ENCODE results near the gene CEACAM6. TPM values are rescaled to one million over a fixed set of nuclear protein-coding genes. Genes with fewer than 3 reads are reported as not detected.

The CEACAM6 gene
- total and polyA plus RNA-seq, 2 of the 13 experiments (the other 11 are each of a cell fraction or from before 2014, with no cell fraction given), result not detected

DNA sequence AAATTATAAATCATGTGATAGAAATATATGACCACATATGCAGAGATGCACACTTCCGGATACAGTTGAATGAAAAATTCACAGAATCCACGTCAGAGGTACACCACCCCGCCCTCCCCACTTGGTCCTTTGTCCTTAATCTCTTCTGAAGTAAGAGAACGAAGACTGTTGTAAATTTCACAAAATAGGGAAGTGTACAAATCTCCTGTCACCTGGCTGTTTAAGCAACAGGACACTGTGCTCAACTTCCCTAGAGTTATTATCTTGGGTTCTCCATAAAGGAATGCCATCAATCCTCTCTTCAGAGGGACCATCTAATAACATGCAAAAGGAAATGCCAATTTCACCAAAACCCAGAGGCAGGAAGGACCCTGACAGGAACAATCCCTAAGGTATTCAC is 10.5 kb upstream of the CEACAM6 start:
- in situ Hi-C loops (cut with HindIII; ENCODE audit: extremely low pct_ligation_motif_present, low pct_unique_long_range_greater_than_20kb), result no loop called here

DNA sequence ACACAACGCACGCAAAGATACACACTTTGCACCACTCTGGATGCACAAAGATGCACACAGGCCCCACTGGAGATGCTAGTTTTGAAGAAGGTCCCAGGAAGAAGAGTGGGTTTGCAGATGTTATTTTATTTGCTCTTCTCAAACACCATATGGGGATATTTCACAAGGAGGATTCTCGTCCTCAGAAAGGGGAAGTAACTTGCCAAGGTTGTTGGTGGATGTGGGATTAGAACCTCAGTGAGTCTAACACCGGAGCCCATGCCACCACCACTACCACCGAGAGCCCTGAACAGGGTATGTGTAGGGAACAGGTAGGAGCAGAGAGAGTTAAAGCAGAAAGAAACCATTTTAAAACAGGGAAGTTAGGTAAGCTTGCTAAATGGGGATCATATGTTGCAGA is 9.6 kb upstream of the CEACAM6 start:
- TF ChIP-seq SATB2 (CRISPR knock-in tag; IDR thresholded peaks at IDR 0.05) (no peak), RAD51 (IDR thresholded peaks at IDR 0.05; ENCODE audit: borderline replicate concordance) (no peak), TEAD3 (CRISPR knock-in tag; optimal IDR thresholded peaks at IDR 0.05; ENCODE audit: borderline replicate concordance) (no peak), PCBP1 (IDR thresholded peaks at IDR 0.05; ENCODE audit: borderline replicate concordance, low read depth, low read length) (no peak), IRX3 (CRISPR knock-in tag; IDR thresholded peaks at IDR 0.05; ENCODE audit: borderline replicate concordance, low read depth) (no peak), NFE2L1 (CRISPR knock-in tag; IDR thresholded peaks at IDR 0.05; ENCODE audit: borderline replicate concordance) (no peak), ZNF672 (CRISPR knock-in tag; IDR thresholded peaks at IDR 0.05) (no peak), ZNF556 (CRISPR knock-in tag; IDR thresholded peaks at IDR 0.05; ENCODE audit: borderline replicate concordance) (no peak), ZNF24 (IDR thresholded peaks at IDR 0.05) (no peak), ZNF749 (CRISPR knock-in tag; IDR thresholded peaks at IDR 0.05; ENCODE audit: borderline replicate concordance) (no peak), MYNN (CRISPR knock-in tag; IDR thresholded peaks at IDR 0.05; ENCODE audit: low read depth) (no peak), FLYWCH1 (CRISPR knock-in tag; IDR thresholded peaks at IDR 0.05) (no peak), HIVEP1 (CRISPR knock-in tag; IDR thresholded peaks at IDR 0.05) (no peak), KDM1A (CRISPR knock-in tag; IDR thresholded peaks at IDR 0.05) (no peak)
- TF ChIP-seq, protein P1, sequence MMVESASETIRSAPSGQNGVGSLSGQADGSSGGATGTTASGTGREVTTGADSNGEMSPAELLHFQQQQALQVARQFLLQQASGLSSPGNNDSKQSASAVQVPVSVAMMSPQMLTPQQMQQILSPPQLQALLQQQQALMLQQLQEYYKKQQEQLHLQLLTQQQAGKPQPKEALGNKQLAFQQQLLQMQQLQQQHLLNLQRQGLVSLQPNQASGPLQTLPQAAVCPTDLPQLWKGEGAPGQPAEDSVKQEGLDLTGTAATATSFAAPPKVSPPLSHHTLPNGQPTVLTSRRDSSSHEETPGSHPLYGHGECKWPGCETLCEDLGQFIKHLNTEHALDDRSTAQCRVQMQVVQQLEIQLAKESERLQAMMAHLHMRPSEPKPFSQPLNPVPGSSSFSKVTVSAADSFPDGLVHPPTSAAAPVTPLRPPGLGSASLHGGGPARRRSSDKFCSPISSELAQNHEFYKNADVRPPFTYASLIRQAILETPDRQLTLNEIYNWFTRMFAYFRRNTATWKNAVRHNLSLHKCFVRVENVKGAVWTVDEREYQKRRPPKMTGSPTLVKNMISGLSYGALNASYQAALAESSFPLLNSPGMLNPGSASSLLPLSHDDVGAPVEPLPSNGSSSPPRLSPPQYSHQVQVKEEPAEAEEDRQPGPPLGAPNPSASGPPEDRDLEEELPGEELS (CRISPR knock-in tag; IDR thresholded peaks at IDR 0.05), result no peak
- TF ChIP-seq, protein P2, sequence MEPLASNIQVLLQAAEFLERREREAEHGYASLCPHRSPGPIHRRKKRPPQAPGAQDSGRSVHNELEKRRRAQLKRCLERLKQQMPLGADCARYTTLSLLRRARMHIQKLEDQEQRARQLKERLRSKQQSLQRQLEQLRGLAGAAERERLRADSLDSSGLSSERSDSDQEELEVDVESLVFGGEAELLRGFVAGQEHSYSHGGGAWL (CRISPR knock-in tag; IDR thresholded peaks at IDR 0.05), result no peak

More for the DNA sequence above, 10.5 kb upstream of the CEACAM6 start:
- CTCF ChIA-PET (ENCODE audit: low intra/inter-chr PET ratio, low total read pairs), result no interaction called here
- no peaks in the 10 kb centered on the region for H3K36me3 ChIP-seq (replicated peaks in 1 of 2; ENCODE audit: control insufficient read depth in 1 of 2, insufficient read depth in 2 of 2, low read length in 2 of 2)
- intact Hi-C loops (cut with micrococcal nuclease; ENCODE audit: unreplicated experiment), result no loop called here
- 1% methylated on average over 4 of the region's 4 CpGs for WGBS (ENCODE audit: low lambda C conversion rate)
- H4K20me1 ChIP-seq (ENCODE audit: insufficient read depth, low read length), result no peaks in the 10 kb centered on the region
- DNase-seq (ENCODE audit: low spot score), result no peak
- peaks cover 0 to 26% of the 10 kb centered on the region in 2 experiments; a peak in 2 of 5 replicates for H3K27me3 ChIP-seq (ENCODE audit: control insufficient read depth in 1 of 2, insufficient read depth in 2 of 2, low read length in 2 of 2)
- ATAC-seq, result no peak
- no peak overlapping the region for H3K4me3 ChIP-seq (replicated peaks in 1 of 3; ENCODE audit: insufficient read depth in 1 of 3, low read depth in 2 of 3, low read length in 3 of 3)
- no TSS peak for BruUV-seq (replicated peaks)
- no peak for FAIRE-seq
- H3K4me2 ChIP-seq (ENCODE audit: low read depth, low read length), result no peak overlapping the region
- no peak overlapping the region for H3K9ac ChIP-seq (ENCODE audit: insufficient read depth, low read depth, low read length)
- no peaks in the 10 kb centered on the region for H3K4me1 ChIP-seq (ENCODE audit: insufficient read depth, low read length)
- H2AFZ ChIP-seq (ENCODE audit: low read length), result no peak overlapping the region
- TF ChIP-seq SMAD1 (CRISPR knock-in tag; IDR thresholded peaks at IDR 0.05; ENCODE audit: borderline replicate concordance, low read depth) (no peak), WIZ (CRISPR knock-in tag; IDR thresholded peaks at IDR 0.05) (no peak), ZNF296 (CRISPR knock-in tag; conservative IDR thresholded peaks at IDR 0.05) (no peak), ZFYVE20 (CRISPR knock-in tag; IDR thresholded peaks at IDR 0.05; ENCODE audit: borderline replicate concordance, low read depth) (no peak), ZNF337 (CRISPR knock-in tag; IDR thresholded peaks at IDR 0.05; ENCODE audit: borderline replicate concordance, low read depth) (no peak)
- POLR2A ChIA-PET, result no interaction called here
- H3K27ac ChIP-seq (ENCODE audit: extremely low read length, insufficient read depth, low read length), result no peak overlapping the region
- H3K79me2 ChIP-seq (ENCODE audit: insufficient read depth, low read length), result no peaks in the 10 kb centered on the region
- no peaks in the 10 kb centered on the region for H3K9me3 ChIP-seq (ENCODE audit: low read length)

More for the DNA sequence above, 9.6 kb upstream of the CEACAM6 start:
- no peak overlapping the region for H3K9ac ChIP-seq (ENCODE audit: insufficient read depth, low read depth, low read length)
- H4K20me1 ChIP-seq (ENCODE audit: insufficient read depth, low read length), result no peaks in the 10 kb centered on the region
- H3K27ac ChIP-seq (ENCODE audit: extremely low read length, insufficient read depth, low read length), result no peak overlapping the region
- ATAC-seq (no peak), DNase-seq (ENCODE audit: low spot score) (no peak), FAIRE-seq (no peak)
- POLR2A ChIA-PET, result no interaction called here
- no peaks in the 10 kb centered on the region for H3K9me3 ChIP-seq (ENCODE audit: low read length)
- intact Hi-C loops (cut with micrococcal nuclease; ENCODE audit: unreplicated experiment) (loop anchor here (2.0 kb wide), 1 partner anchor 39 kb away; no protein-coding TSS in a partner anchor), in situ Hi-C loops (cut with HindIII; ENCODE audit: extremely low pct_ligation_motif_present, low pct_unique_long_range_greater_than_20kb) (no loop called here)
- no TSS peak for BruUV-seq (replicated peaks)
- no peaks in the 10 kb centered on the region for H3K79me2 ChIP-seq (ENCODE audit: insufficient read depth, low read length)
- H3K4me3 ChIP-seq (replicated peaks in 1 of 3; ENCODE audit: insufficient read depth in 1 of 3, low read depth in 2 of 3, low read length in 3 of 3), result no peak overlapping the region
- H2AFZ ChIP-seq (ENCODE audit: low read length), result no peak overlapping the region
- H3K36me3 ChIP-seq (replicated peaks in 1 of 2; ENCODE audit: control insufficient read depth in 1 of 2, insufficient read depth in 2 of 2, low read length in 2 of 2), result no peaks in the 10 kb centered on the region
- no peak overlapping the region for H3K4me2 ChIP-seq (ENCODE audit: low read depth, low read length)
- peaks cover 0 to 25% of the 10 kb centered on the region in 2 experiments; a peak in 2 of 5 replicates for H3K27me3 ChIP-seq (ENCODE audit: control insufficient read depth in 1 of 2, insufficient read depth in 2 of 2, low read length in 2 of 2)
- H3K4me1 ChIP-seq (ENCODE audit: insufficient read depth, low read length), result no peaks in the 10 kb centered on the region
- CTCF ChIA-PET (ENCODE audit: low intra/inter-chr PET ratio, low total read pairs), result interaction anchor here (1.8 kb wide), 1 partner anchor 39 kb away, joined by 12 read pairs; no protein-coding TSS in a partner anchor
- 15% methylated on average over 5 of the region's 5 CpGs for WGBS (ENCODE audit: low lambda C conversion rate)
